ENCODE measurements around the gene CDCA4.
A peak's percentile ranks its signal among the peaks of the same experiment; 100 is the strongest.
"Not testable (repeated sequence)": the region's sequence is repeated elsewhere in the genome, so short reads cannot be mapped to it uniquely, and the experiment has no call there.

The CDCA4 gene

GRCh38 chr14:105058521-105059034, 37.7 kb upstream of the CDCA4 start:
- no peak for DNase-seq (ENCODE audit: low spot score)

GRCh38 chr14:105056303-105056831, 35.5 kb upstream of the CDCA4 start:
- DNase-seq (ENCODE audit: low spot score): no peak

GRCh38 chr14:105055736-105056302, 34.9 kb upstream of the CDCA4 start:
- DNase-seq (ENCODE audit: low spot score): no peak

GRCh38 chr14:105055334-105055733, 34.5 kb upstream of the CDCA4 start:
- no peak for DNase-seq (ENCODE audit: low spot score)

- DNase-seq (ENCODE audit: low spot score): no peak
These were observed 33.1 kb upstream of the CDCA4 start for GRCh38 chr14:105053996-105054395.

- no peak for DNase-seq (ENCODE audit: low spot score)
These were observed 32.5 kb upstream of the CDCA4 start for GRCh38 chr14:105053421-105053820.

GRCh38 chr14:105052110-105052458, 31.2 kb upstream of the CDCA4 start:
- no peak for DNase-seq (ENCODE audit: low spot score)

GRCh38 chr14:105051182-105052109, 30.6 kb upstream of the CDCA4 start:
- DNase-seq (ENCODE audit: low spot score): no peak

GRCh38 chr14:105050551-105050897, 29.6 kb upstream of the CDCA4 start:
- no peak for DNase-seq (ENCODE audit: low spot score)

- DNase-seq (ENCODE audit: low spot score): no peak
These were observed 29.1 kb upstream of the CDCA4 start for GRCh38 chr14:105049753-105050550.

GRCh38 chr14:105047283-105048016, 26.6 kb upstream of the CDCA4 start:
- DNase-seq (ENCODE audit: low spot score): no peak

GRCh38 chr14:105046891-105047282, 26.0 kb upstream of the CDCA4 start:
- DNase-seq (ENCODE audit: low spot score): no peak

GRCh38 chr14:105045710-105046326, 24.9 kb upstream of the CDCA4 start:
- DNase-seq (ENCODE audit: low spot score): peak; percentile 92

- no peak for DNase-seq (ENCODE audit: low spot score)
These were observed 22.8 kb upstream of the CDCA4 start for GRCh38 chr14:105043641-105044040.

- no peak for DNase-seq (ENCODE audit: low spot score)
These were observed 21.9 kb upstream of the CDCA4 start for GRCh38 chr14:105042813-105043212.

- DNase-seq (ENCODE audit: low spot score): no peak
These were observed 21.2 kb upstream of the CDCA4 start for GRCh38 chr14:105041841-105042765.

- no peak for DNase-seq (ENCODE audit: low spot score)
These were observed 18.7 kb upstream of the CDCA4 start for GRCh38 chr14:105039458-105040205.

GRCh38 chr14:105035616-105036015, 14.7 kb upstream of the CDCA4 start:
- DNase-seq (ENCODE audit: low spot score): not testable (repeated sequence)

GRCh38 chr14:105034315-105035039, 13.6 kb upstream of the CDCA4 start:
- DNase-seq (ENCODE audit: low spot score): no peak
